Stimulated activated naive B cell treated with anti-CD40 and anti-IgM and Interleukin-4, amounts not matched to agents 10 μg/mL and 1 μg/mL and 100 μg/mL, for 72 hours (primary cell): Measurements from ENCODE around the gene SHB.

Experiments used
- ATAC-seq, 2 donors: fragments of 150-1000 bp; cut with Tn5 transposase; replicated peaks; 2 replicates each; pipeline ENCODE4 v1.10.0; 2021; ENCODE audit warnings: moderate library complexity in 1 of 2
- DNase-seq: peaks from one replicate; pipeline ENCODE4 v3.0.0; 2021
- H3K27ac Mint-ChIP-seq: one replicate; pipeline ENCODE4 v1.8.0; 2022; ENCODE audit warnings: mild to moderate bottlenecking, mixed read lengths
- H3K27me3 Mint-ChIP-seq, 2 donors: one replicate each; pipeline ENCODE4 v1.8.0; 2022; ENCODE audit warnings: mixed read lengths in 2 of 2
- H3K36me3 Mint-ChIP-seq, 2 donors: one replicate each; pipeline ENCODE4 v1.8.0; 2022; ENCODE audit warnings: mixed read lengths in 2 of 2, mild to moderate bottlenecking in 1 of 2
- H3K4me1 Mint-ChIP-seq, 2 donors: one replicate each; pipeline ENCODE4 v1.8.0; 2022; ENCODE audit warnings: mixed read lengths in 2 of 2, mild to moderate bottlenecking in 1 of 2
- H3K4me3 Mint-ChIP-seq, 2 donors: one replicate each; pipeline ENCODE4 v1.8.0; 2022; ENCODE audit warnings: mild to moderate bottlenecking in 2 of 2, mixed read lengths in 2 of 2, moderate library complexity in 1 of 2
- H3K9me3 Mint-ChIP-seq, 2 donors: one replicate each; pipeline ENCODE4 v1.8.0; 2022; ENCODE audit warnings: mixed read lengths in 2 of 2, mild to moderate bottlenecking in 1 of 2

SHB gene

GRCh38 chr9:37999588-38000189, 69.3 kb downstream of the SHB start:
- Mint-ChIP-seq H3K36me3 (peaks cover 0 to 4% of the 10 kb centered on the region in 2 donors), H3K27me3 (no peaks in the 10 kb centered on the region), H3K4me3 (no peak overlapping the region), H3K27ac (peak overlapping the region; percentile 62), H3K9me3 (no peaks in the 10 kb centered on the region), H3K4me1 (peaks cover 29 to 38% of the 10 kb centered on the region in 2 donors)
- ATAC-seq (no peak), DNase-seq (peak; percentile 10)

- Mint-ChIP-seq H3K9me3 (no peaks in the 10 kb centered on the region), H3K4me3 (peak overlapping the region; percentile 10 to 56), H3K27ac (peak overlapping the region; percentile 80), H3K36me3 (peaks cover 0 to 4% of the 10 kb centered on the region in 2 donors), H3K27me3 (no peaks in the 10 kb centered on the region), H3K4me1 (peaks cover 35 to 45% of the 10 kb centered on the region in 2 donors)
- ATAC-seq (peak; percentile 21 to 31), DNase-seq (peak; percentile 15)
These were observed 70.0 kb downstream of the SHB start for GRCh38 chr9:37998881-37999587.

DNA sequence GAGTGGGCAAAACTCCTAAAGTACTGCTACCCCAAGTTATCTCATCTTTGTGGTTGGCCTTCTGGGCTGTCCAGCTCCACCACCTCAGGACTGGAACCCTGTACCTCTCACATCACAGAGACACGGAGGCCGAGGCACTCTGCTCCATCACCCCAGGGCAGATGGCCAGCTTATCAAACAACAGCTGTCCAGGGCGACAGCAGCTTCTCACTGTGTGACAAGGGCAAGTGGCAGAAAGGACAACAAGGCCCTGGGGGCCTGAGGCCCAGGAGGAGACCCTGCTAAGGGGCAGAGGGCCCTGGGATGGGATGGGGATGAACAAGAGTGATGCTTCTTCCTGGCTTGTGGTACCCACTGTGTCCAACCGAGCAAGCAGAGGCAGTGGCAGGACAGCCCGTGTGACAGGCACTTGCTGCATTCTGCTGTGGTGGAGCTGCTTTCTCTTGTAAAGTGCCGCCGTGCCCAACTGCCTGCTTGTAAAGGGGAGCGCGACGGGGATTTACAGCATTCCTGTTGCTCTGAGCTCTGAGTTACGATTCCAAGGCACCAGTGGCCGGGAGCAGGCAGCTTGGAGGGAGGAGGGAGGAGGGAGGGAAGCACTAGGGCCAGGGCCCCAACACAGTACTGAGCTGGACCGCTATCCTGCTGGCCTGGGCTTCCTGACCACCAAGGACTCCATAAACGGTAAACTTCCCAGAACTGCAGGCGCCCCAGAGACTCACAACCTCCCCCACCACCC, 71.2 kb downstream of the SHB start:
- peak overlapping the region; percentile 37 for H3K27ac Mint-ChIP-seq
- no peak overlapping the region for H3K4me3 Mint-ChIP-seq
- peaks cover 0 to 4% of the 10 kb centered on the region in 2 donors for H3K27me3 Mint-ChIP-seq
- DNase-seq (no peak), ATAC-seq (no peak)
- H3K9me3 Mint-ChIP-seq, result no peaks in the 10 kb centered on the region
- peaks cover 34 to 46% of the 10 kb centered on the region in 2 donors for H3K4me1 Mint-ChIP-seq
- peaks cover 0 to 2% of the 10 kb centered on the region in 2 donors for H3K36me3 Mint-ChIP-seq

DNA sequence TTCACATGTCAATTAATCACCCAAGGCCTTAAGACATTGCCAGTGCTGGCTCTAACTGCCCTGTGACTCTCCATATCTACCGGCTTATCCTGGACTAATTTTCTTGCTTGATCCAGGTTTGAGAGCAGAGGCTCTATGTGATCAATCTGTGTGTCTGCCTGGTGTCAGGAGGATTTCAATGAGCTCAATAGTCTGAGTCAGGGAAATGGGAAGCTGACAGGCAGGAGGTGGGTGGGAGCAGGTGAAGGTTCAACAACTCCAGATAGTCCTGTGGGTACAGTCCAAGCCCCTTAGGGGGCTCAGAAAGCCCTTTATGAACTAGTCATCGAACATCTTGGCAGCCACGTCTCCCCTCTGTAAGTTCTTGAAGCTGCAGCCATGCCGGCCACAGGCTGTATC, 72.2 kb downstream of the SHB start:
- Mint-ChIP-seq H3K27ac (no peak overlapping the region), H3K27me3 (peaks cover under 1 to 4% of the 10 kb centered on the region in 2 donors), H3K4me3 (no peak overlapping the region), H3K9me3 (no peaks in the 10 kb centered on the region), H3K36me3 (peaks cover 0 to 2% of the 10 kb centered on the region in 2 donors), H3K4me1 (peaks cover 35 to 51% of the 10 kb centered on the region in 2 donors)
- DNase-seq (no peak), ATAC-seq (no peak)

DNA sequence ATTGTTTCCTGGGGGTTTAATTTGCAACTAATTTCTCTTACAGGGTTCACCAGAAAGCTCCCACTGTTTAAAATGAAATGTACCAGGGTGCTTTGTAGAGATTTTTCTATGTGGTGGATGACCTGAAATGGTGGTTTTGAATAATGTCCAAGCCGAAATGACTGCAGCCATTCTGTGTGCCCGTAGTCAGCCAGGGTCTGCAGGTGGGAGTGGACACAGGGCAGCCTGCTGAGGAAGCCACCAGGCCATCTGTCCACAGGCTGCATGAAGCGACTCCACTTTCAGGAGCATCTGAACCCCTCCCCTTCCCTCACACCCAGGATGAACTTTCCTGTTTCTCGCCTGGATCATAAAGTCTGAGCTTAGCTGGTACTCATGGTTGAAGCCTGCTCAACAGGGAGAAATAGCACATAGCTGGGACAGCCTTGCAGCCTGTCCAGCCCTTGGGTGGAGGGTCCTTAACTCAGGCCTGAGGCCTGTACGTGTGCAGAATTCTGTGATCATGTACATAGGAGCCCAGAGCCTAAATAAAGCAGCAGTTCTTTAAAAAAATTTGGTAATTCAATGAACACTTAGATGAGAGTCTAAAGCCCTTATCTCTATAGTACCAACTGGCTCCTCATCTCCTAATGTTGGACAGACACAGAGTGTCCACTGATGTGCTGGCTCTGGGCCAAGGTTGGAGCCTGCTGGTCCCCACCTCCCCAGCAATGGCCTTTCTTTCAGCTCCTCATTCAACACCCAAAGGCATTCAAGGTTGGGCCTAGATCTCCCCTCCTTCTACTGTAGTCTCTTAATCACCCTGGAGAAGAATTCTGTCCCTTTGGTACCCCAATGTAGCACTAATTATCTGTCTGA, 72.8 kb downstream of the SHB start:
- Mint-ChIP-seq H3K4me3 (no peak overlapping the region), H3K27ac (peak overlapping the region; percentile 25), H3K36me3 (peaks cover 0 to 2% of the 10 kb centered on the region in 2 donors), H3K9me3 (no peaks in the 10 kb centered on the region), H3K4me1 (peaks cover 35 to 51% of the 10 kb centered on the region in 2 donors), H3K27me3 (peaks cover 4 to 5% of the 10 kb centered on the region in 2 donors)
- ATAC-seq, result no peak
- DNase-seq, result no peak

DNA sequence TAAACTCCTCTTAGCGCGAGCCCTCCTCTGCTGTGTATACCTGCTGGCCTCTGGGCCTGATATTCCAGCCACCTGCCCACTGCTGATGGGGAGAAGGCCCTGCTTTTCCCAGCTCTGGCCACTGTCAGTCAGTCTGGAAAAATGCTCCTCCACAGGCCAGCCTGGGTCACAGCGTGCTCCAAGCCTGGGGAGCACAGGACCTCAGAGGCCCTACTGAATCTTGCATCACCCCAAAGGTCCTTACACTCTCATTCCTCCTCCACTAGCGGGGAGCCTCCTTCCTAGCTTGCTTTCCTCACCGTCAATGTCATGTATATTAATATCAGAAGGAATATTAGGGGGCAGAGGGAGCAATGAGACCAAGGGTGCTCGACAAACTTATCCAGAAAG, 73.7 kb downstream of the SHB start:
- peak overlapping the region; percentile 40 to 62 for H3K4me3 Mint-ChIP-seq
- H3K4me1 Mint-ChIP-seq, result peaks cover 35 to 58% of the 10 kb centered on the region in 2 donors
- DNase-seq, result no peak
- no peak for ATAC-seq
- peak overlapping the region; percentile 71 for H3K27ac Mint-ChIP-seq
- H3K27me3 Mint-ChIP-seq, result peaks cover 4 to 5% of the 10 kb centered on the region in 2 donors
- H3K9me3 Mint-ChIP-seq, result no peaks in the 10 kb centered on the region
- peaks cover 0 to 2% of the 10 kb centered on the region in 2 donors for H3K36me3 Mint-ChIP-seq

DNA sequence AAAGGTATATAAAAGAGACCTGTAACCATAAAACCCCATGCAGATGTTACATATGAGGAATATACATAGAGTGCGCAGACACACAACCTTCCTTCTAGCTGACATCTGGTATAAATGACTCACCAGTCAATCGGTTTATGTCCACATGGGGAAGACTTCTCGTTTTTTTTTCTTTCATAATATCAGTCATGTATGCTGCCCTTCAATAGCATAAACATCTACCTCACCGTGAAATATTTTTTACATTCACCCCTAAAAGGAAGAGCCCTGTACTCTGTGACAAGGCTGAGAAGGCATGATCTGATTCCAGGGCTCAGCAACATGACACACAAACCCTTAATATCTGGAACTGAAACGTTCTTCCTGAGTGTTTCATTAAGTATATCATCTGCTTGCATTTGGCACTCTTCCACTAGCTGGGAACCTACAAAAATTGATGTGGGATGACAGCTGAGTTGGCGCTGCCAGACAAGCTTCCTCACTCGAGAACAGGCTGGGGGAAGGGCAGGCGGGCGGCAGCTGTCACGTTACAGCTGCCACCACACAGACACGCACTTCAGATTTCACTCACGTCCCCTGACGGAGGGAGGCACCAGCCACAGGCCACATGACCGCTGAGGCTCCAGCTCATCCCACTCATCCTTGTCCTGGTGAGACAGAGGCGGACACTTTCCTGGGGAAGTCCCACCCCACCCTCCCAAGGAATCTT, 74.2 kb downstream of the SHB start:
- peaks cover 4 to 5% of the 10 kb centered on the region in 2 donors for H3K27me3 Mint-ChIP-seq
- H3K27ac Mint-ChIP-seq, result peak overlapping the region; percentile 95
- H3K36me3 Mint-ChIP-seq, result peaks cover 0 to under 1% of the 10 kb centered on the region in 2 donors
- H3K4me3 Mint-ChIP-seq, result peak overlapping the region; percentile 62 to 75
- DNase-seq (peak; percentile 71), ATAC-seq (peak; percentile 86 to 88)
- H3K4me1 Mint-ChIP-seq, result peaks cover 36 to 58% of the 10 kb centered on the region in 2 donors
- no peaks in the 10 kb centered on the region for H3K9me3 Mint-ChIP-seq

DNA sequence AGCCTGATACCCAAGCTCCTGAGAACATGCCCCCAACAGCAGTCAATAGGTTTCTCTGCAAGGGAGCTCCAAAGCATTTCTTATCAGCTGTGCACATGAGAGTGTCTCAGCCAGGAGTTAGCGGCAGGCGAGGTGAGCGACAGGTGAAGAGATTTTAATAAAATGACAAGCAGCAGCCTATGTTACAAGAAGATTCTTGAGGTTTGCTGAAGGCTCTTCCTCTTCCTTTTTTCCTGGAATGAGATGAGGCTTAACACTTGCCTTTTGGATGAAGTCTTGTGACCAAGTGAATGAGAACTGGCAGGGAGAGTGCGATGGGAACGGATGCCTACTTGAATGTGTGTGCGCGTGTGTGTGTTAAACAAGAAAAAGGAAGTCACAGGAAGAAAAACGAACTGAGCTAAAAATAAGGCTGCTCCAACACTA, 76.1 kb downstream of the SHB start:
- Mint-ChIP-seq H3K27ac (peak overlapping the region; percentile 75), H3K4me3 (peak overlapping the region; percentile 0 to 31), H3K27me3 (peaks cover 4 to 5% of the 10 kb centered on the region in 2 donors), H3K9me3 (no peaks in the 10 kb centered on the region), H3K36me3 (no peaks in the 10 kb centered on the region), H3K4me1 (peaks cover 26 to 46% of the 10 kb centered on the region in 2 donors)
- ATAC-seq, result no peak
- DNase-seq, result no peak

DNA sequence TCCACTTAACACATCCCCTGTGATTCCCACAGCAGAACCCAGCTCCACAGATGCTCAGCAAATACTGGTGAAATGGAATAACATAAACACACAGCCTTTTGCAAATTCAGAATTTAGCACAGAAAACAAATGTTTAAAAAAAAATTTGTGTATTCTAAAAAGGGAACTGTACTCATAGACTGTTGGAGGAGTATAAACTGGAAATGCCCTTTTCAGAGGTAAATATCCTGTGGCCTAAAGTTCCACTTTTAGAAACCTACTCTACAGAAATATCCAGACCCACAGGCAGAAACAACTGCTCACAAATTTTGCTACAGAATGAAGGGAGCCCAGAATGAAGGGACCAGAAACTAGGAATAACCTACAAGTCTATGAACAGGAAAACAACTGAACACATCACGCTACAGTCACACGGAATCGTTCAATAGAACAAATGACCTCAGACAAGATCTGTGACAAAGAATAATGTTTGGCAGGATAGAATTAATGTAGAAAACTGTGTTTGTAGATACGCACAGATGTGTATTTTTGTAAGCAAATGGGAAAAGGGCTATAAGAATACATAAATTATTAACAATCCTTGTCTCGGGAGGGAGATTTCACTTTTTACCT, 78.5 kb downstream of the SHB start:
- no peak overlapping the region for H3K4me3 Mint-ChIP-seq
- DNase-seq, result no peak
- peaks cover 24 to 40% of the 10 kb centered on the region in 2 donors for H3K4me1 Mint-ChIP-seq
- no peak for ATAC-seq
- H3K9me3 Mint-ChIP-seq, result no peaks in the 10 kb centered on the region
- peaks cover 4 to 5% of the 10 kb centered on the region in 2 donors for H3K27me3 Mint-ChIP-seq
- H3K36me3 Mint-ChIP-seq, result no peaks in the 10 kb centered on the region
- no peak overlapping the region for H3K27ac Mint-ChIP-seq

GRCh38 chr9:37989701-37990100, 79.3 kb downstream of the SHB start:
- no peak for ATAC-seq
- no peak for DNase-seq
- H3K27me3 Mint-ChIP-seq, result peaks cover 4 to 5% of the 10 kb centered on the region in 2 donors
- H3K4me3 Mint-ChIP-seq, result no peak overlapping the region
- no peaks in the 10 kb centered on the region for H3K36me3 Mint-ChIP-seq
- H3K9me3 Mint-ChIP-seq, result no peaks in the 10 kb centered on the region
- H3K27ac Mint-ChIP-seq, result no peak overlapping the region
- peaks cover 17 to 32% of the 10 kb centered on the region in 2 donors for H3K4me1 Mint-ChIP-seq

- Mint-ChIP-seq H3K4me1 (peaks cover 10 to 22% of the 10 kb centered on the region in 2 donors), H3K27me3 (peaks cover 4 to 5% of the 10 kb centered on the region in 2 donors), H3K9me3 (no peaks in the 10 kb centered on the region), H3K4me3 (no peak overlapping the region), H3K36me3 (no peaks in the 10 kb centered on the region), H3K27ac (no peak overlapping the region)
- DNase-seq, result no peak
- no peak for ATAC-seq
These were observed 80.4 kb downstream of the SHB start for GRCh38 chr9:37988602-37989001.

- Mint-ChIP-seq H3K36me3 (no peaks in the 10 kb centered on the region), H3K27ac (no peak overlapping the region), H3K4me1 (peaks cover 9 to 19% of the 10 kb centered on the region in 2 donors), H3K4me3 (no peak overlapping the region), H3K27me3 (peaks cover 2 to 5% of the 10 kb centered on the region in 2 donors), H3K9me3 (no peaks in the 10 kb centered on the region)
- DNase-seq (no peak), ATAC-seq (no peak)
These were observed 81.0 kb downstream of the SHB start for GRCh38 chr9:37988041-37988440.

- no peaks in the 10 kb centered on the region for H3K36me3 Mint-ChIP-seq
- DNase-seq, result no peak
- no peak for ATAC-seq
- H3K27ac Mint-ChIP-seq, result no peak overlapping the region
- H3K27me3 Mint-ChIP-seq, result peaks cover 0 to 5% of the 10 kb centered on the region in 2 donors
- no peak overlapping the region for H3K4me3 Mint-ChIP-seq
- no peaks in the 10 kb centered on the region for H3K9me3 Mint-ChIP-seq
- peaks cover 6 to 14% of the 10 kb centered on the region in 2 donors for H3K4me1 Mint-ChIP-seq
These were observed 81.5 kb downstream of the SHB start for GRCh38 chr9:37987467-37987981.
